ENCODE results near the gene FBXO42. TPM values are rescaled to one million over a fixed set of nuclear protein-coding genes. Genes with fewer than 3 reads are reported as not detected.

Gene FBXO42
- total and polyA plus RNA-seq, 2 of the 8 experiments (the other 6 are each of a cell fraction or from before 2014, with no cell fraction given): 15.1 to 17.0 TPM

DNA sequence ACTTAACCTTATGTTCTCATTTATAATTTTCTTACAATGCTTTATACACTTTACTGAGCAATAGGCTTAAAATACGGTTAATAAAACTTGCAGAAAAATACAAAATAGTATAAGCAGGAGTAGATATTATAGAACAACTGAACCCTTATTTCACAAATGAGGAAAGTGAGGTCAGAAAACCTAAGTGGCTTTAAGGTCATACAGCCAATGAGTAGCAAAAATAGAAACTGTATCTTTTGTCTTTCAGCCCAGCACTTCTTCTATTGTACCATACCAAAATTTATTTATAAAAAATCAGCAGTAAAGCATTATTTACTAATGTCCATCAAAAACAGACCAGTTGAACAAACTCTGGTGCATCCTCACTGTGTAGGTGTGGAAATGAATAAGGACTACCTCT is 11.6 kb downstream of the FBXO42 start:
- H4K5ac ChIP-seq (ENCODE audit: insufficient read length, low read depth, low read length): no peak overlapping the region
- no peaks in the 10 kb centered on the region for H3K23me2 ChIP-seq (ENCODE audit: low read depth, low read length)
- H3K4me1 ChIP-seq (replicated peaks in 1 of 4; ENCODE audit: control insufficient read depth in 3 of 4, insufficient read depth in 4 of 4, low read length in 3 of 4): 0 out of 7 replicates have a peak, but pooled peaks cover 0 to 2% (median 0%) of the 10 kb centered on the region in 4 experiments
- no peak overlapping the region for H3K23ac ChIP-seq (ENCODE audit: insufficient read length)
- FAIRE-seq (no peak), DNase-seq (ENCODE audit: low read depth in 1 of 2, low spot score in 2 of 2) (no peak)
- no peak overlapping the region for H4K91ac ChIP-seq (replicated peaks; ENCODE audit: insufficient read length, low read length)
- peaks cover 2% of the 10 kb centered on the region; the same call in 1 of the 2 replicates for H3K79me1 ChIP-seq (ENCODE audit: low read depth, low read length)
- no peak overlapping the region for H3K4me3 ChIP-seq (ENCODE audit: extremely low read depth in 1 of 4, insufficient read depth in 2 of 4, low read depth in 3 of 4, low read length in 4 of 4)
- no peak overlapping the region for H2BK120ac ChIP-seq (replicated peaks; ENCODE audit: low read depth, low read length)
- H4K8ac ChIP-seq (ENCODE audit: extremely low read depth, insufficient read depth, low read length): no peak overlapping the region
- H3K27me3 ChIP-seq (replicated peaks in 1 of 4; ENCODE audit: control insufficient read depth in 3 of 4, extremely low read depth in 1 of 4, insufficient read depth in 3 of 4, low read length in 3 of 4): no peaks in the 10 kb centered on the region
- H4K20me1 ChIP-seq (replicated peaks in 1 of 2; ENCODE audit: control insufficient read depth in 1 of 2, insufficient read depth in 2 of 2, low read length in 2 of 2): peaks cover 2 to 3% of the 10 kb centered on the region in 2 experiments
- H3K4ac ChIP-seq (replicated peaks; ENCODE audit: insufficient read length, low read depth, low read length): no peak overlapping the region
- H3K56ac ChIP-seq (replicated peaks; ENCODE audit: insufficient read length, low read depth, low read length): no peak overlapping the region
- no peak overlapping the region for H3K4me2 ChIP-seq (ENCODE audit: insufficient read depth in 1 of 2, low read depth in 2 of 2, low read length in 2 of 2)
- H3K9me3 ChIP-seq (ENCODE audit: insufficient read depth in 2 of 2, low read depth in 1 of 2, low read length in 1 of 2): no peaks in the 10 kb centered on the region
- no peak overlapping the region for H2BK5ac ChIP-seq (ENCODE audit: low read depth, low read length)
- no peaks in the 10 kb centered on the region for H3K36me3 ChIP-seq (ENCODE audit: control insufficient read depth in 2 of 4, insufficient read depth in 4 of 4, low read length in 3 of 4)
- no peak overlapping the region for H2BK15ac ChIP-seq (ENCODE audit: low read length)
- no peak overlapping the region for H2AFZ ChIP-seq (ENCODE audit: low read length)
- no peak overlapping the region for H2BK20ac ChIP-seq (ENCODE audit: low read length)
- no peak overlapping the region for H3K27ac ChIP-seq (ENCODE audit: low read depth, low read length)
- no peak overlapping the region for H3K9ac ChIP-seq (replicated peaks in 1 of 4; ENCODE audit: extremely low read depth in 1 of 4, low read depth in 3 of 4, low read length in 3 of 4)
- H3K18ac ChIP-seq (ENCODE audit: extremely low read depth, low read length): no peak overlapping the region
- no peak overlapping the region for H2AK5ac ChIP-seq (ENCODE audit: low read depth, low read length)
- ChIA-PET CTCF (ENCODE audit: partially characterized antibody) (no interaction called here), POLR2A (ENCODE audit: partially characterized antibody) (no interaction called here)
- no peak for TF ChIP-seq TAF7 (optimal IDR thresholded peaks at IDR 0.05; ENCODE audit: borderline replicate concordance, low read depth, low read length)
- TF ChIP-seq KDM1A (IDR thresholded peaks at IDR 0.05; ENCODE audit: borderline replicate concordance, low read length): no peak
- no peak for TF ChIP-seq MAFK (IDR thresholded peaks at IDR 0.05; ENCODE audit: low read depth, low read length)
- TF ChIP-seq CTBP2 (IDR thresholded peaks at IDR 0.05; ENCODE audit: borderline replicate concordance, insufficient read depth, insufficient read length, low read length): no peak
- no peak for TF ChIP-seq CTCF (IDR thresholded peaks at IDR 0.05; ENCODE audit: control extremely low read depth in 1 of 3, insufficient read depth in 1 of 3, low read depth in 1 of 3, low read length in 3 of 3)
- no peak for TF ChIP-seq POLR2A (IDR thresholded peaks at IDR 0.05; ENCODE audit: control extremely low read depth in 1 of 2, low read depth in 2 of 2, low read length in 2 of 2)
- TF ChIP-seq SIRT6 (IDR thresholded peaks at IDR 0.05; ENCODE audit: low read length): no peak
- no peak for TF ChIP-seq SAP30 (IDR thresholded peaks at IDR 0.05; ENCODE audit: insufficient read depth, insufficient replicate concordance, low read length)
- H3K79me2 ChIP-seq (ENCODE audit: control insufficient read depth in 1 of 2, insufficient read depth in 2 of 2, low read length in 2 of 2): peaks cover 0 to 66% of the 10 kb centered on the region in 2 experiments; a peak in 2 of 4 replicates
- no peak overlapping the region for H3K14ac ChIP-seq (ENCODE audit: insufficient read length)
- WGBS, 2 experiments (ENCODE audit: extremely low coverage in 1 of 2, insufficient coverage in 1 of 2, insufficient read length in 1 of 2, insufficient replicate concordance in 2 of 2, low coverage in 1 of 2, low lambda C conversion rate in 2 of 2, missing lambda C conversion rate in 1 of 2): 90% methylated on average over 1 of the region's 1 CpG; no CpG with 5 or more reads in 1 of the 2 experiments
- H2BK12ac ChIP-seq (ENCODE audit: low read depth, low read length): no peak overlapping the region
